IPS-18c (cell line): Measurements from ENCODE around the gene ARFIP2.

Source experiments
- H3K4me3 ChIP-seq: 2 replicates; pipeline ENCODE4 v1.7.0; 2013; ENCODE audit warnings: low read depth, mild to moderate bottlenecking, low read length, moderate library complexity; ENCODE audit not compliant: insufficient read depth
- H3K9me3 ChIP-seq: one replicate; pipeline ENCODE4 v1.6.1; 2013; ENCODE audit warnings: mild to moderate bottlenecking, low read length, moderate library complexity; ENCODE audit not compliant: control insufficient read depth, insufficient read depth

Gene ARFIP2

GRCh38 chr11:6458352-6459098, 22.6 kb downstream of the ARFIP2 start:
- H3K9me3 ChIP-seq: no peaks in the 10 kb centered on the region
- no peak overlapping the region for H3K4me3 ChIP-seq

- Histone ChIP-seq H3K9me3 (no peaks in the 10 kb centered on the region), H3K4me3 (no peak overlapping the region)
These were observed 23.4 kb downstream of the ARFIP2 start for GRCh38 chr11:6457581-6458320.

GRCh38 chr11:6456361-6457073, 24.6 kb downstream of the ARFIP2 start:
- H3K9me3 ChIP-seq: no peaks in the 10 kb centered on the region
- no peak overlapping the region for H3K4me3 ChIP-seq

GRCh38 chr11:6455070-6455469, 26.1 kb downstream of the ARFIP2 start:
- H3K4me3 ChIP-seq: no peak overlapping the region
- H3K9me3 ChIP-seq: no peaks in the 10 kb centered on the region

- Histone ChIP-seq H3K9me3 (no peaks in the 10 kb centered on the region), H3K4me3 (no peak overlapping the region)
These were observed 28.0 kb downstream of the ARFIP2 start for GRCh38 chr11:6453152-6453551.

- no peak overlapping the region for H3K4me3 ChIP-seq
- no peaks in the 10 kb centered on the region for H3K9me3 ChIP-seq
These were observed 28.9 kb downstream of the ARFIP2 start for GRCh38 chr11:6452219-6452618.

- Histone ChIP-seq H3K9me3 (no peaks in the 10 kb centered on the region), H3K4me3 (no peak overlapping the region)
These were observed 32.6 kb downstream of the ARFIP2 start for GRCh38 chr11:6448574-6448973.

- no peak overlapping the region for H3K4me3 ChIP-seq
These were observed 37.7 kb downstream of the ARFIP2 start for GRCh38 chr11:6443269-6444003.

GRCh38 chr11:6442441-6442840, 38.7 kb downstream of the ARFIP2 start:
- no peak overlapping the region for H3K4me3 ChIP-seq
- no peaks in the 10 kb centered on the region for H3K9me3 ChIP-seq

More at GRCh38 chr11:6443269-6444003, 37.7 kb downstream of the ARFIP2 start:
- H3K9me3 ChIP-seq: no peaks in the 10 kb centered on the region

- no peak within 1 kb of the TSS for H3K4me3 ChIP-seq
These were observed 40.2 kb downstream of the ARFIP2 start, which contains the start of gene HPX for GRCh38 chr11:6440906-6441358. Gene HPX (minus strand): TSS chr11:6440987. CDS start chr11:6440963, 24 bp downstream.

GRCh38 chr11:6438979-6439571, 42.1 kb downstream of the ARFIP2 start:
- Histone ChIP-seq H3K4me3 (no peak overlapping the region), H3K9me3 (no peaks in the 10 kb centered on the region)

More at GRCh38 chr11:6440906-6441358, 40.2 kb downstream of the ARFIP2 start, which contains the start of gene HPX:
- no peaks in the 10 kb centered on the region for H3K9me3 ChIP-seq

- no peaks in the 10 kb centered on the region for H3K9me3 ChIP-seq
- H3K4me3 ChIP-seq: no peak overlapping the region
These were observed 43.1 kb downstream of the ARFIP2 start for GRCh38 chr11:6437993-6438392.

- H3K9me3 ChIP-seq: no peaks in the 10 kb centered on the region
- no peak overlapping the region for H3K4me3 ChIP-seq
These were observed 43.7 kb downstream of the ARFIP2 start for GRCh38 chr11:6437423-6437822.

GRCh38 chr11:6433998-6434660, 47.0 kb downstream of the ARFIP2 start:
- H3K4me3 ChIP-seq: no peak overlapping the region
- no peaks in the 10 kb centered on the region for H3K9me3 ChIP-seq

- no peak overlapping the region for H3K4me3 ChIP-seq
- no peaks in the 10 kb centered on the region for H3K9me3 ChIP-seq
These were observed 49.3 kb downstream of the ARFIP2 start for GRCh38 chr11:6431861-6432260.

GRCh38 chr11:6427516-6427915, 53.6 kb downstream of the ARFIP2 start:
- H3K9me3 ChIP-seq: no peaks in the 10 kb centered on the region
- H3K4me3 ChIP-seq: no peak overlapping the region
